ENCODE measurements around the gene TM7SF3.

TM7SF3 gene

DNA sequence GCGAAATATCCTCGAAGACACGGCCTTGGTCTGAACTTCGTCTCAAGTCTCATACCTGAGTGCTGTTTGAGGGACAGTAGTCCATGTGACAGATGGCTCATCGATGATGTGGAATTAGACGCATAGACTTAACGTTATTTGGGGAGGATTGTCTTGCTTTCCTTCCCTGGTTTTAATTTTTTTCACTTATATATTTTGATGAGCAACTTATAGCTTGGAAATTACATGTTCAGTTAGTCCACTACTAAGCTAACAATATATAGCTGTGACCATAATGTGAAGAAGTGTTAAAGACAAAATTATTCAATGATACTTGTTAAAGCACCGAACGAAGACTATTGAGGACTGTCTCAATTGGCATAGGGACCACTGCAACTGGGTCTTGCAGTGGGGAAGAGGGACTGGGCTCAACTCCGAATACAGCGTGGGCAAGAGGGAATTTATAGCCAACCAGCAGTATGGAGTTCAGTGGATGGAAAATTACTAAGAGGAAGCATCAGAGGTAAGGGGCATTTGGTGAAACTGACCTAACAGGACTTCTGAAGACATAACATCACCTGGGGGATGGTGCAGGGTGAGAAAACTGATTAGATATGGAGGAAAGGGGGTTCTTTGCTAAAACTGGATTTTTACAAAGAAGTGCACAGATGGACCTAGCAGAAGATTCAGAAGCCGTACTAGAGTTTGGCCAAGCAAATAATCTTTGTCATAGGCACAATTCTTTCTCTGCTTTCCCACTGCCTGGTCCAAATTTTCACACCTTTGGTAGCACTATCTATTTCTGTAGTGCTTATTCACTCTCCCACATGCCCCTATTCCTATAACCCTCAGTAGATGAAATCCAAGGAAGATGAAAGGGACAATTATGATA, 910 bp upstream of the TM7SF3 start:
- DNase-seq, result peak; percentile 81

DNA sequence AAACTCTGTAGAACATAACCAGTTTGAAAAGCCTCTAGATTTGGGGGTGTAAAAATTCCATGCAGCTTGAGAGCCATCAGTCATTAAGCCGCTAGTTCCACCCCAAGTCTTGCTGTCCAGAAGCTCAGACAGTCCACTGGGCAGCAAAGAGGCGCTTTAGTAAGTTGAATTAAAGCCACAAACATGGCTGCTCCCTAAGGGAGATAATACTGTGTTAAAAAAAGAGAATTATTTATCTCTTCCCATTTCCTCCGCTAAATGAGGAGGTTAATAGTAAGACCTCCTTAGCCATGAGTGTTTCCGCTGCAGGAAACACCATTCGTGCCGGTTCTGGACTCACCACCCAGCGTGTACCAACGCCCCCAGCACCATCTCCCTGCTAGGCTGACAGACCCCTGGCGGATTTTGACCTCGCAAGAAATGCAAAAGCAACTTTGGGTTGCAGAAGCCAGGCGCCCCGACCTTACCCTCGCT, 536 bp downstream of the TM7SF3 start:
- peak; percentile 78 for DNase-seq

DNA sequence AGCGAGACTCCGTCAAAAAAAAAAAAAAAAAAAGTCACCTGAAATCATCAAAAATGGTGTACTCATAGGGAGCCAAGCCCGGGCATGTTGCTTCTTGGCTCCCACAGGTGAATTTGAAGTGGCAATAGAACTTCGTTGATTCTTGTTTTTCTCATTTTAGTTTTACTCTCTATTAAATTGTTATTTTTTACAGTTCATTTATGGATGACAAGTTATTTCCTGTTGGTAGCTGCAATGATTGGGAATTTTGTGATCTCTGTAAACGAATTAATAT, 1.3 kb downstream of the TM7SF3 start:
- no peak for DNase-seq

DNA sequence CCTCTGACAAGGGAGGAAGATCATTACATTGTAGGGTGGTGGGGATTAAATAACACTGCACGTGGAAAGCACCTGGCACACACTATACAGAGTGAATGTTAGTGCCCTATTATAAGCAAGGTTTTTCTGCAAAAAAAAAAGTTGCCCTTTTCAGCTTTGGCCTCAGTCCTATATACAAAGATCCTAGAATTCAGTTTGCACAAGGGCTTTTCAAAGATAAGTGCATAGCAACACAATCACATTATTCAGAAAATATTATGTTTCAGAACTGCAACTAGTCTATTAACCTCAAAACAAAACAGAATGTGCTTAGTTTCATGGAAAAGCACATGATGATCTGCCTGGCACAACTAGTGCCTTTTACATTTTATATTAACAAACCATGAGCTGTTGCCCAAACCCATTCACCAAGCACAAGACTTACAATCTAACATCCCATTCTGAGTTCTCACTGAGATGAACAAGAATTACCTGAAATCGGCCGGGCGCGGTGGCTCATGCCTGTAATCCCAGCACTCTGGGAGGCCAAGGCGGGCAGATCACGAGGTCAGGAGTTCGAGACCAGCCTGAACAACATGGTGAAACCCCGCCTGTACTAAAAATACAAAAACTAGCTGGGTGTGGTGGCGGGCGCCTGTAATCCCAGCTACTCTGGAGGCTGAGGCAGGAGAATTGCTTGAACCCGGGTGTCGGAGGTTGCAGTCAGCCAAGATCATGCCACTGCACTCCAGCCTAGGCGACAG, 1.8 kb downstream of the TM7SF3 start:
- peak; percentile 23 for DNase-seq

DNA sequence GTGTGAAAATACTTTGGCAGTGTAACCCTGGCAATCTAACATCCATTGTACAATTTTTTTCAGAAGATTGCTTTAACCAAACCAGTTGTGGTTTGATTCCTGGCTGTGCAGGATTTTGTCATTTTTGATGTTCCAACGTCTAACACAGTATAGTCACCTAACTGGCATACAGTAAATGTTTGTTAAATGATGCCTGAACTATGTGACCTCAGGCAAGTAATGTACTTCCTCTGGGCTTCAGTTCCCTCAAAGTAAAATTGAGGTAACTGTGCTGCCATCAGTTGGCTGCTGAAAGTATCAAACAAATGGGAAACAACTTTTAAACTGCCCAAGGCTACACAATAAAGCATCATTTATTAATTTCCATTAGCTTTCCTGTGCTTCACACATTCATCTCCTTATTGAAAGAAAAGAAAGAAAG, 4.3 kb downstream of the TM7SF3 start:
- DNase-seq, result peak; percentile 61

DNA sequence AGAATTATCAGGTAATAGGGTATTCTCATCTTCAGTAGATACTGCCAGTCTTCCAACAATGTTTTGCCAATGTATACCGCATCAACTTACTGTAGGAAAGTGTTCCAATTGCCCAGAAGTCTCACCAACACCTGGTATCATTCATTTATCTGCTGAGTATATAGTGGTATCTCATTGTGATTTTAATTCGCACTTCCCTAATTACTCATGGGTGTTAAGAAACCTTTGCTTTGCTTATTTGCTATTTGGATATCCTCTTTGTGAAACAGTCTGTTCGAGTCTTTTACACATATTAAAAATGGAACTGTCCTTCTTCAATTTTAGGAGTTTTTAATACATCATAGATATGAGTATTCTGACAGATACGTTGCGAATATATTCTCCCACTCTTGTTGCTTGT, 6.1 kb downstream of the TM7SF3 start:
- no peak for DNase-seq

DNA sequence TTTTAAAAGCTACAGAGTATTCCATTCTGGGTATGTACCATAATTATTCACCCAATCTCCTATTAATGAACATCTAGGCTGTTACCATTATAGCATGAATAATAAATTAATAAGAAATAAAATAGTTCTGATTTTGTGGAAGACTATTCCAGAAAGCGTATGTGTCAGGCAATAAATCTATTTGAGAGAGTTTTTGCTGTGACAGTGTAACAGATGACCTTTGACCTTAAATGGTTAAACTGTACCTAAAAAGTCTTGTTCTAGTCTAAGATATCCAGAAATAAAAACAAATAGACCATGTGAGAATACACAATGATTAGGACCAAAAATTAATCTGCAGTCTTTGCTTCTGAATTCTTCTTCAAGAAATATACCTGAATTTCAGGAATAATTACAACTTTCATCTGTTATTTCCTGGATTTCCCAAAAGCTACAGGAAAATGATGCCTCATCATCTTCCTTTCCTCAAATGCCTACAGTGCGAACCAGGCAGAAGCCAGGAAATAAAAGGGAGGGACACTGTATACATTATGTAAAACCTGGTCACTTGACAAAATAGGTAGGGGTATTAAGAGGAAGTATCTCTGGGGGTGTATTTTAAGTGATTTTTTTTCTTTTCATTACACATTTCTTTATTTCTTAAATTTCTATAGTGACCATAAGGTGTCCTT, 7.3 kb downstream of the TM7SF3 start:
- no peak for DNase-seq

DNA sequence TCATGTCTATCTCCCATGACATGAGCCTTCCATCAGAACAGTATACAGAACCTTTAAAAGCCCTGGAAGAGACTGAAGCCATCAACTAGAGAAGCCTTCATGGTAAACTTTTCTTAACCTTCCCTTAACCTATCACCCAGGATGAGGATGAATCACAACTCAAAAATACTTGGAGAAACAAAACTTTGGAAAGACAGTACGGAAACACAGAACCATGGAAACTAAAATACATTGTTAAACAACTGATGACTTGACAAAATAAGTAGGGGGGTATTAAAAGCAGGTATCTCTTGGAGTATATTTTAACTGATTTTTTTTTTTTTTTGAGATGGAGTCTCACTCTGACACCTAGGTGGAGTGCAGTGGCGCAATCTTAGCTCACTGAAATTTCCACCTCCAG, 8.7 kb downstream of the TM7SF3 start:
- DNase-seq, result no peak

DNA sequence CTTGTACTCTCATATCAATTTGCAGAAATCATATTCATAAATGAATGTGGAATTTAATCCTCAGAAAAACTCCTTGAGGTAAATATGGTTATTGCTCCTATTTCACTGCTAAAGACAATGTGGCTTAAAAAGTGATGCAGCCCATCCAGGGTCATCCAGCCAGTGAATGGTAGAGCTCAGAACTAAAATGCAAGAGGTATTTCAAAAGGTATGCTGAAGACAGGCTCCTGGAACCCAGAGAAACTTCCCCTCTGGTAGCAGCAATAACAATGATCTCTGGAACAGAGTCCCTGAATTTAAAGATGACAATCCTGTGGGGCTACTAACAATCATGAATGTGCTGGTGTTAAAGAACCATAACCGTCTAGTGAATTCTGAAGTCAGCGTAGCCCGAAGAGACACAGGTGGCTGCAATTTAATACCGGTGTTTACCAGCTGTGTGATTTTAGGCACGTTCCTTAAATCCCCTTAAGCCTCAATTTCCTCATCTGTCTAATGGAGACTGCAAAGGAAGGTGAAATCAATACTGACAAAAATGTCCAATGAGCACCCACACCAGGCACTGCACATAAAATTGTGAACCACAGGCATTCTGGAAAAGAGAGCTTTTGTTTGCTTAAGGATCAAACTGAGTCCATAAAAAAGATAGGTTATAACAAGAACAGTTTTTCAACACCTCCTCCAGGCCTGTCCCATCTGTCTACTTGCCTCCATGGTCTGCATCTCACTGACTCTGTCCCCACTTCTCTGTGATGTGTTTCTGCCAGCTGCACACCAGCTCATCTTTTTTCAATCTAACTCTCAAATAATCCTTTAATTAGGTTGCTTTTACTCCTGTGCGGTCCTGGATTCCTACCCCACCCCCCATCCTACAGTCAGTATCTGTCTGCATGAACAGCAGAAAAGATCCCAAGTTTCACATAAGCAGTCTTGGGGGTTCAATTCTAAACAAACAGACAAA, 10.5 kb downstream of the TM7SF3 start:
- DNase-seq, result no peak

DNA sequence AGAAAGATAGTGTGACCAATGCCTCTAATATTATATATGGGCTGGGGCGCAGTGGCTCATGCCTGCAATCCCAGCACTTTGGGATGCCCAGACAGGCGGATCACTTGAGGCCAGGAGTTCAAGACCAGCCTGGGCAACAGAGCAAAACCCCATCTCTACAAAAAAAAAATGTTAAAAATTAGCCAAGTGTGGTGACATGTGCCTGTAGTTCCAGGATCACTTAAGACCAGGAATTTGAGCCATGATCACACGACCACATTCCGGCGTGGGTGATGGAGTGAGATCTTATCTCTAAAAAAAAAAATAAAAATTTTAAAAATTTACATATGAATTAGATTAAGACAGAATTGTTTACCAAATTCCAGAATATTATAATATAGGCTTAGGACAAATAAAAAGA, 12.0 kb downstream of the TM7SF3 start:
- no peak for DNase-seq

DNA sequence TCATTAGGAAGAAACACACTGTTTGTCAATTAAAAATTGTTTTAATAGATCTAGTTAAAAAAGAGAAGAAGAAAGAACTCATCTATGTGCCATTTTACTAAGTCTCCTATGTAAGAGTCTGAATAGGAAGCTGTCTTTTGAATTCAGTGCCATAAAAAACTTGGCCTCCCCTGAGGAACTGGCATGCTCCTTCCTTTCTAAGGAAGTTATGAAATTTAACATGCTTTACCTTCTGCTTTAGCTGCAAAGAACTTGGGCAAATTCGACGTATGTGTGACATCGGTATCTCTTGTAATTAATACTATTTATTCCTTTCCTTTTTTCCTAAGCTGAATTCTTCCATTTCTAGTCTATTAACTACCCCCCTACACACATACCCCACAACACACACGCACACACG, 12.5 kb downstream of the TM7SF3 start:
- DNase-seq, result no peak

DNA sequence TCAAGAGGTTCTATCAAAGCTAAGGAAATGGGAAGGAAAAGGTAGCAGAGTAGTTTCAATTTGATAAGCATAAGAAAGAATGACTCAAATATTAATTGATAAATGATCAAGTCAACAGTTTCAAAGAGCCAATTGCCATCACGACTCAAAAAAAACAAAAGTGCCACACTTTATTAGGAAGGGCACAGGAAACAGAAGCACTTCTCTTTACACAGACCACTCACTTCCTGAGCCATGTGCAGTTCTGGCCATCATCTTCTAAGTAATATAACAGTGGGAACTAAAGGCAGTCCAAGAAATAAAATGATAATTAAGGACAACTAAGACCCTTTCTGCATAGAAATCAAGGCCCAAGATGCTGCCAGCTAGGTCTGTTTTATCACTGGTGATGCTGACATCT, 13.2 kb downstream of the TM7SF3 start:
- no peak for DNase-seq

DNA sequence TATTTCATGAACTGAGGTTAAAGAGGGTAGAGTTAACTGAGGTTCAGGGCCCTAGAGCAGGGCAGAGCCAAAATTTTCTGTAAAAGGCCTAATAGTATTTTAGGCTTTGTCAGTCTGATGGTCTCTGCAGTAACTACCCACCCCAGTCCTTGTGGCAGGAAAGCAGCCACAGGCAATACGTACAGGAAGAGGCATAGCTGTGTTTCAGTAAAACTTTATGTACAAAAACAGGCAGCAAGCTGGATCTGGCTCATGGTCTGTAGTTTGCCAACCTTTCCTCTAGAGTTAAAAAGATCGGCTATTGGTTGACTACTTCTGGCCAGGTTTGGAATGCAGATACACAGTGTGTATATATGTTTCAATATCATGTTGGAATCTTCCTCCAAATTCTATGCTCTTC, 17.2 kb downstream of the TM7SF3 start:
- no peak for DNase-seq

DNA sequence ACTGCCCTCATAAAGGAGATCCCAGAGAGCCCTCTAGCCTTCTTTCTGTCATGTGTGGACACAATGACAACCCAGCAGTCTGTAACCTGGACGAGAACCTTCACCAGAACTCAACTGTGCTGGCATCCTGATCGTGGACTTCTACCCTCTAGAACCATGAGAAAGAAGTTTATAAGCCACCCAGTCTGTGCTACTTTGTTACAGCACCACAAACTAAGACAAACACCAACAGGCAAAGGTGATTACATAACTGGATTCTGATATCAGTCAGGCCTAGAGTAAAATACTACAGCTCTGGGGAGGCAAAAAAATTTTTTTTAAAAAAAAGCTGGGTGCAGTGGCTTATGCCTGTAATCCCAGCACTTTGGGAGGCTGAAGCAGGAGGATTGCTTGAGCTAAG, 18.5 kb downstream of the TM7SF3 start:
- DNase-seq, result no peak

DNA sequence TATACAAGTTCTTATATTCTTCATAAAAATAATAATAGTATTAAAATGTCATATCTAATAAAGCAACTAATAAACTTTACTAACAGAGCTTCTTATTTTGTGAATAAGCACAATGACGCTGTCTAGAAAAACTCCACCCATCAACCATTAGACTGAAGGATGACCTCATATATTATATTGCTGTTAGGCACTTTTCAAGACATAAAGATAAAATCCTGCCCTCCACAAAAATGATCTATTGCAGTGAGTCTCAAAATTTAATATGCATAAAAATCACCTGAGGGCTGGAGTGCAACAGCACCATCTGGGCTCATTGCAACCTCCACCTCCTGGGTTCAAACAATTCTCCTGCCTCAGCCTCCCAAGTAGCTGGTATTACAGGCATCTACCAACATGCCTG, 20.1 kb downstream of the TM7SF3 start:
- no peak for DNase-seq

DNA sequence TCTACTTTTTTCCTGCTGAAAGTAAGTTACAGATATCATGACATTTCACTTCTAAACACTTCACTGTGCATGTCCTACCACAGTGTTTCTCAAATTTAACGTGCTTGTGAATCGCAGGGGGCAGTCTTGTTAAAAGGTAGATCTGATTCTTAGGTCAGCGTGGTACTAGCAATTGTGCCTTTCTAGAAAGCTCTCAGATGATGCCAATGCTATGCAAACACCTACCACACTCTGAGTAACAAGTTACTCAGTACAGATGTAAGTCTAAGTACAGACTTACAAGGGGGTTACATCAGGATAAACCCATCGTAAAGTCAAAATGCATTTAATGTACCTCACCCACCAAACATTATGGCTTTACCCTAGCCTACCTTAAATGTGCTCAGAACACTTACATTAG, 22.4 kb downstream of the TM7SF3 start:
- DNase-seq, result no peak

DNA sequence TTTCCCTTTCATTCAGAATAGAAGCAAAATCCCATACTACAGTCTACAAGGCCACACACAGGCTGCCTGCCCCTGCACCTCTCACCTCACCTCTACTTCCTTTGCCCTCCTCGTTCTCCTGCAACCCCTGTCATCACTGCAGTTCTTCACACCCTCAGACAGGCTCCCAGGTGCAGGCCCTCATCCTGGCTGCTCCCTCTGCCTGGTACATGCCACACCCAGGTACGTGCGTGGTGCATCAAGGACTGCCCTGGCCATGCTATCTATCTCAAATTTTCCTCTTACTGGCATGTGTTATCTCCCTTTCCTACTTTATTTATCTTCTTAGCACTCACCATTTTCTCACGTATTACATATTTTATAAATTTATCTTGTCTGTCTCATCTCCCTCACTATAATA, 24.3 kb downstream of the TM7SF3 start:
- DNase-seq, result no peak

DNA sequence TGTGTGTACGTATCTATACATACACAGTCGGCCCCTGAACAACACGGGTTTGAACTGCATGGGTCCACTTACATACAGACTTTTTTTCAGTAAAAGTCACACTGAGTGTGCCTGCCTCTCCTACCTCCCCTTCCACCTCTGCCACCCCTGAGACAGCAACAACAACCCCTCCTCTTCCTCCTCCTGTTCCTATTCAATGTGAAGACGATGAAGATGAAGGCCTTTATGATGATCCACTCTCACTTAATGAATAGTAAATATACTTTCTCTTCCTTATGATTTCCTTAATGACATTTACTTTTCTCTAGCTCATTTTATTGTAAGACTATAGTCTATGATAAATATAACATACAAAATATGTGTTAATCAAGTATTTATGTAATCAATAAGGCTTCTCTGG, 25.5 kb downstream of the TM7SF3 start:
- DNase-seq, result no peak

DNA sequence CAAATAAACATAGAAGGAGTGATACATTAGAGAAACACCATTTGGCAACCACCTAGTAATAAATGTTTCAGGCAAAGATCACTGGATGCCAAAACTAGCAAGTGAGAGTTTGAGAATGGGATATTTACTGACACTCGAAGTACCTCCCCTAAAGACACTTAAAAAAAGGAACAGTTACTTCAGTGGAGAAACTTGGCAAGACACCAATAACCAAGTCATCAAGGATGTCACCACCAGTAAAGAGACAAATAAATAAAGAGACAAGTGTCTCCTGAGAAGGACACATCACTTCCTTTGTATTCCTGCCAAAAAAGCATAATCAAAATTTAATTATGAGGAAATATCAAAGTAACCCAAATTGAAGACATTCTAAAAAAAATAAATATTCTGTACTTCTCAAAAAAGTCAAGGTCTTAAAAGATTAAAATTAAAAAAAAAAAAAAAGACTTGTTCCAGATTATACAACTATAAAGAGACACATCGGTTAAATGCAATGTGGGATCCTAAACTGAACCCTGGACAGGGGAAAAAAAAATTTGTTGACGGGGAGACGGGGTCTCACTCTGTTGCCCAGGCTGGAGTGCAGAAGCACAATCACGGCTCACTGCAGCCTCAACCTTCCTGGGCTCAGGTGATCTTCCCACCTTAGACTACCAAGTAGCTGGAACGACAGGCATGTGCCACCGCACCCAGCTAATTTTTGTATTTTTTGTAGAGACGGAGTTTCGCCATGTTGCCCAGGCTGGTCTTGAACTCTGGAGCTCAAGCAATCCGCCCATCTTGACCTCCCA, 26.4 kb downstream of the TM7SF3 start:
- peak; percentile 70 for DNase-seq

DNA sequence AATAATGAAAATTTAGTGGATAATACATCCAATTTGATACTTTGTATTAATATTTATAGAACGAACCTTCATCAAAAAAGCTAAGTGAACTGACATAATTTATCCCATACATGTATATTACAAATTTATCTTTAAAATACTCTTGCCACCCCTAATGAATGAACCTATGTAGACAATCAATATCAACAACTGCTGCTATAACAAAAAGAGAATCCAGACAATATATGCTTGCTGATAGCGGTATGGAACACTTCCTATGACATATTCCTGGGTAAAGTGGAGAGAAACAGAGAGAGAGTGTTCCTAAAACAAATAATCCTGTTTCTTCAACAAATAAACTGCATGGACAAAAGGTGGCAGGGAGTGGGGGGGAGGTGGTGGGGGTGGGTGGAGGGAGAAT, 31.3 kb downstream of the TM7SF3 start:
- no peak for DNase-seq

DNA sequence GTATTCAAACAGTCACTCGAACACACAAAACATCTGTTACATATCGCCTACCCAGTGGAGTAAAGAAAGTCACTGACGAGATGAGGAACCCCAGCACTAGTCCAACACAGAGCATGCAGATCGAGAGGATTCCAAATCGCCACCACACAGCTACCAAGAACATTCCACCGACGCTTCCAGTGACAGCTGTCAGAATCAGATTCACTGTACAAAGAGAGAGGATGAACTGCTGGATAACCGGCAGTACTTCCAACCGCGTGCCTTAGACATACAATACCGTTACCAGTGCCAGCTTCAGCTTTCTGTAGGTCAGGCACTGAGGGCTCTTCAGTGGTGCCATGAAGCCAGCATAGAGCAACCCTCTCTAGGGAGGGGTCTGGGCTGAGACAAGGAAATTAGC, 34.5 kb downstream of the TM7SF3 start:
- no peak for DNase-seq

DNA sequence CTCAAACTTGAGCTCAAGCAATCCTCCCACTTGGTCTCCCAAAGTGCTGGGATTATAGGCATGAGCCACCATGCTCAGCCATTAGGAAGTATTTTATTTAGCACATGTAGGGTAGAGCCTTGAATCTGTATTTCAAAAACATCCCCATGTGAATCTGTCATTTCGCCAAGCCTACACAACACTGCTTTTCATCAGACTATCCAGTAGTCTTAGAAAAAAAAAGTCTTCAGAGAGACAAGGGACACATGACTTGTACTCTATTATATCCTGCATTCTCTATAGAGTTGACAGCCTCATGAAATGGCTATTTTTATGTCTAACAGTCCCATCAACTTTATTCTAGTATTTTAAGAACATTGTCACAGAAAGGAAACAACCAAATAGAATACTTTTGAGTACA, 35.4 kb downstream of the TM7SF3 start:
- no peak for DNase-seq
